IMR-90 (cell line): ENCODE data around the gene CYTH4. TPM values are rescaled to one million over a fixed set of nuclear protein-coding genes. Genes with fewer than 3 reads are reported as not detected.

Source experiments
- ATAC-seq: fragments of 200-7000 bp; cut with Tn5 transposase; 2 replicates; pipeline ENCODE4 v1.9.1; 2020; ENCODE audit warnings: low read depth, mild to moderate bottlenecking, moderate library complexity
- BruUV-seq: library from RNA; stranded (reverse); fragments of 400-500 nt; replicated peaks from 2 replicates; lab custom pipeline; 2021; lab: Mats Ljungman, UMichigan
- CTCF ChIA-PET: fragments of 300-600 bp; formaldehyde crosslinking; extraction: SDS; loops from one replicate; lab custom pipeline; 2021; ENCODE audit warnings: antibody characterized with exemption; lab: Yijun Ruan, JAX
- POLR2A ChIA-PET: fragments of 300-600 bp; sonication (Branson Sonifier 250); formaldehyde crosslinking; loops from one replicate; lab custom pipeline; 2022; ENCODE audit warnings: antibody characterized with exemption; ENCODE audit not compliant: unreplicated experiment; lab: Charles Lee
- DNase-seq: peaks from one replicate; pipeline ENCODE4 v3.0.0; 2013
- H2AFZ ChIP-seq: replicated peaks from 2 replicates; pipeline ENCODE3; 2013; ENCODE audit warnings: low read length, mild to moderate bottlenecking; ENCODE audit not compliant: poor library complexity
- H2AK5ac ChIP-seq: 2 replicates; pipeline ENCODE4 v1.6.1; 2013; ENCODE audit warnings: low read depth, low read length, inconsistent platforms
- H2AK9ac ChIP-seq: replicated peaks from 2 replicates; pipeline ENCODE3; 2013; ENCODE audit warnings: mild to moderate bottlenecking, low read depth, low read length, moderate library complexity; ENCODE audit not compliant: poor library complexity
- H2BK120ac ChIP-seq: 2 replicates; pipeline ENCODE4 v1.6.1; 2013; ENCODE audit warnings: low read depth, low read length, inconsistent platforms
- H2BK15ac ChIP-seq: 3 replicates; pipeline ENCODE4 v1.6.1; 2013; ENCODE audit warnings: low read depth, low read length, inconsistent platforms
- H2BK20ac ChIP-seq: 2 replicates; pipeline ENCODE4 v1.6.1; 2013; ENCODE audit warnings: low read depth, mild to moderate bottlenecking, inconsistent platforms, low read length, moderate library complexity
- H2BK5ac ChIP-seq: 2 replicates; pipeline ENCODE4 v1.6.1; 2013; ENCODE audit warnings: mild to moderate bottlenecking, low read depth, low read length, inconsistent platforms; ENCODE audit not compliant: poor library complexity, severe bottlenecking
- H3K14ac ChIP-seq: replicated peaks from 2 replicates; pipeline ENCODE4 v1.6.1; 2013; ENCODE audit warnings: low read depth, low read length, inconsistent platforms
- H3K18ac ChIP-seq: 2 replicates; pipeline ENCODE4 v1.6.1; 2013; ENCODE audit warnings: low read depth, low read length, control low read depth
- H3K23ac ChIP-seq: 2 replicates; pipeline ENCODE4 v1.6.1; 2013; ENCODE audit warnings: low read depth, low read length, inconsistent platforms
- H3K27ac ChIP-seq: 2 replicates; pipeline ENCODE4 v1.5.1; 2013; ENCODE audit warnings: mild to moderate bottlenecking, control low read depth, low read length; ENCODE audit not compliant: insufficient read depth
- H3K27me3 ChIP-seq: 2 replicates; pipeline ENCODE4 v1.6.1; 2013; ENCODE audit warnings: low read length; ENCODE audit not compliant: control insufficient read depth, insufficient read depth
- H3K36me3 ChIP-seq: 2 replicates; pipeline ENCODE4 v1.6.1; 2013; ENCODE audit warnings: low read length, mixed read lengths; ENCODE audit not compliant: control insufficient read depth, insufficient read depth
- H3K4ac ChIP-seq: 2 replicates; pipeline ENCODE4 v1.6.1; 2013; ENCODE audit warnings: low read depth, low read length, inconsistent platforms
- H3K4me1 ChIP-seq: 2 replicates; pipeline ENCODE4 v1.6.1; 2013; ENCODE audit warnings: low read length, mixed read lengths; ENCODE audit not compliant: control insufficient read depth, insufficient read depth
- H3K4me2 ChIP-seq: 2 replicates; pipeline ENCODE4 v1.6.1; 2013; ENCODE audit warnings: low read depth, mild to moderate bottlenecking, control low read depth, low read length, moderate library complexity
- H3K4me3 ChIP-seq: 2 replicates; pipeline ENCODE4 v1.5.1; 2013; ENCODE audit warnings: low read depth, mild to moderate bottlenecking, control low read depth, low read length, moderate library complexity; ENCODE audit not compliant: insufficient read depth
- H3K56ac ChIP-seq: 2 replicates; pipeline ENCODE4 v1.6.1; 2013; ENCODE audit warnings: low read length, inconsistent platforms; ENCODE audit not compliant: insufficient read depth; ENCODE audit errors: extremely low read depth
- H3K79me1 ChIP-seq, 2 experiments: 2 replicates each; pipeline ENCODE4 v1.6.1; 2013; ENCODE audit warnings: low read length in 2 of 2, inconsistent platforms in 1 of 2, low read depth in 1 of 2
- H3K9ac ChIP-seq: 2 replicates; pipeline ENCODE4 v1.6.1; 2013; ENCODE audit warnings: low read depth, low read length, control low read depth
- H3K9me1 ChIP-seq: 2 replicates; pipeline ENCODE4 v1.6.1; 2013; ENCODE audit warnings: low read length, inconsistent platforms; ENCODE audit not compliant: insufficient read depth
- H3K9me3 ChIP-seq: 2 replicates; pipeline ENCODE4 v1.6.1; 2013; ENCODE audit warnings: low read length; ENCODE audit not compliant: control insufficient read depth, insufficient read depth
- H4K20me1 ChIP-seq: 2 replicates; pipeline ENCODE4 v1.6.1; 2013; ENCODE audit warnings: low read length, inconsistent platforms; ENCODE audit not compliant: insufficient read depth
- H4K5ac ChIP-seq: 2 replicates; pipeline ENCODE4 v1.6.1; 2013; ENCODE audit warnings: mild to moderate bottlenecking, low read depth, low read length, control low read depth
- H4K8ac ChIP-seq, 2 experiments: 2 replicates each; pipeline ENCODE4 v1.6.1; 2013; ENCODE audit warnings: low read depth in 2 of 2, low read length in 2 of 2, control low read depth in 1 of 2, inconsistent platforms in 1 of 2
- H4K91ac ChIP-seq: 2 replicates; pipeline ENCODE4 v1.6.1; 2013; ENCODE audit warnings: low read depth, low read length, inconsistent platforms; ENCODE audit not compliant: insufficient read depth
- CEBPB ChIP-seq: IDR thresholded peaks from 2 replicates; pipeline ENCODE4 v1.6.1; 2012; ENCODE audit warnings: low read depth, low read length, improper control_type of control experiment
- CHD1 ChIP-seq: IDR thresholded peaks from 2 replicates; pipeline ENCODE4 v1.6.1; 2012; ENCODE audit warnings: low read depth, low read length, improper control_type of control experiment
- WGBS, 2 experiments: methylation state at CpG; one replicate each; pipeline versions ENCODE4 v1.1.5 to v1.1.7; 2013; ENCODE audit warnings: missing lambda C conversion rate in 2 of 2; ENCODE audit not compliant: insufficient read length in 1 of 2; ENCODE audit errors: extremely low coverage in 2 of 2; 5-methylcytosine and 5-hydroxymethylcytosine counted together
- dilution Hi-C: fragments of 300-500 bp; cut with HindIII; formaldehyde crosslinking; loops from one replicate; pipeline ENCODE4 v1.14.3; 2018; ENCODE audit warnings: low sequenced_read_pairs; ENCODE audit not compliant: unreplicated experiment
- in situ Hi-C: fragments of 300-500 bp; cut with MboI; formaldehyde crosslinking; loops from 3 replicates; pipeline ENCODE4 v1.14.3; 2019; ENCODE audit warnings: low sequenced_read_pairs, inconsistent platforms, mixed read lengths
- intact Hi-C: fragments of 100-400 bp; cut with micrococcal nuclease; formaldehyde crosslinking; loops from 2 replicates; pipeline ENCODE4 v1.10.0; 2022
- polyA plus RNA-seq, 3 experiments: library from polyadenylated mRNA; depleted of rRNA; stranded (reverse); fragments of >200 nt; gene quantifications; 2 replicates each; pipeline ENCODE4 v1.2.3, GENCODE V29; 2012; ENCODE audit warnings: low replicate concordance in 1 of 3
- total RNA-seq: library from RNA; depleted of rRNA; stranded (reverse); fragments of >200 nt; gene quantifications from 2 replicates; pipeline ENCODE4 v1.2.3, GENCODE V29; 2012

Gene CYTH4
- total and polyA plus RNA-seq, 2 of the 4 experiments (the other 2 are of a cell fraction) = 0.36 to 0.55 TPM

DNA sequence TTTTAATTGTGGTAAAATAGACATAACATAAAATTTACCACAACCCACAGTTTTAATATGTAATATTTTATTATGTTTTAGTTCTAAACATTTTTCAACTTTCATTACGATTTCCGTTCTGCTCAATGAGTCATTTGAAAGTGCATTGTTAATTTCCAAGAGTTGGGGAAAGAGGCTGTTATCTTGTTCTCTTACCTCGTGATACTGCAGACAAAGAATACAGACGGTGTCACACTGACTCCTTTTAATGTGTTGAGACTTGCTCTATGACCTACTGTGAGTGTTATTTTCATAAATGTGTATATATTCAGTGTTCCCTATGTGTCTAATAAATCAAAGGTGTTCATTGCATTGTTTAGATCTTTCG is 27.5 kb upstream of the CYTH4 start:
- WGBS, 2 experiments = no CpG with 5 or more reads among the region's 5 CpGs
- intact Hi-C loops = no loop called here
- CTCF ChIA-PET = no interaction called here

More for the DNA sequence above, 27.5 kb upstream of the CYTH4 start:
- no peak overlapping the region for H3K14ac ChIP-seq
- H3K9me1 ChIP-seq = no peaks in the 10 kb centered on the region
- H3K4ac ChIP-seq = no peak overlapping the region
- no peaks in the 10 kb centered on the region for H3K9me3 ChIP-seq
- H3K56ac ChIP-seq = no peak overlapping the region
- POLR2A ChIA-PET = no interaction called here
- no peak overlapping the region for H3K23ac ChIP-seq
- H3K18ac ChIP-seq = no peak overlapping the region
- no peak overlapping the region for H4K5ac ChIP-seq
- no peak overlapping the region for H2BK5ac ChIP-seq
- no TSS peak for BruUV-seq
- no peak overlapping the region for H4K8ac ChIP-seq
- no peak overlapping the region for H3K4me3 ChIP-seq
- no peak for TF ChIP-seq CHD1
- no peak for TF ChIP-seq CEBPB
- no peaks in the 10 kb centered on the region for H3K79me1 ChIP-seq
- ATAC-seq (no peak), DNase-seq (peak; percentile 54)
- H2AFZ ChIP-seq = no peak overlapping the region
- H2AK9ac ChIP-seq = no peak overlapping the region
- dilution Hi-C loops = no loop called here
- in situ Hi-C loops = no loop called here
- H4K20me1 ChIP-seq = no peaks in the 10 kb centered on the region
- H3K27ac ChIP-seq = no peak overlapping the region
- no peak overlapping the region; the same call in 2 of the 3 replicates for H2BK15ac ChIP-seq
- H3K36me3 ChIP-seq = no peaks in the 10 kb centered on the region
- H4K91ac ChIP-seq = no peak overlapping the region
- no peak overlapping the region for H2AK5ac ChIP-seq
- no peak overlapping the region for H3K4me2 ChIP-seq
- H3K4me1 ChIP-seq = peaks cover 7% of the 10 kb centered on the region
- no peak overlapping the region for H2BK20ac ChIP-seq
- no peak overlapping the region for H3K9ac ChIP-seq
- no peak overlapping the region for H2BK120ac ChIP-seq
- H3K27me3 ChIP-seq = peaks cover 6% of the 10 kb centered on the region; the same call in 1 of the 2 replicates
